Measurements from ENCODE around the gene CRAMP1.

The CRAMP1 gene

DNA sequence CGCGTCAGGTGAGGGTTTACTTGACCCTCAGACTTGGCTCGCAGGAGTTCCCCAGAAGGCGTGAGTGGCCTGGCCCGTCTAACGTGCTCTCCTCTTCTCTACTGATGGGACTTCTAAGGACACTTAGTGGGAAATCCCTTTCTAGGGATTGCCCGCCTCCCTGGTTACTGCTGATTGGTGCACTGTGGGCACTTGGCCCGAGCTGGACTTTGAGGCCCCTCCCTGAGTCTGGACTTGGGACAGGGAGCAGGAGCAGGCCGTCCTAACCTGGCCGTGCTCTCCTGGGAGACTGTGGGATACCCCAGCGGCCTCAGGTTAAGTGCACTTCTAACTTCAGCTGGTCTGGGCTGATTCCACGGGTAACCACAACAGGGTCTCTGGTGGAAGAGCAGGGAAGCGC is 15.0 kb upstream of the CRAMP1 start:
- TF ChIP-seq, protein P1, sequence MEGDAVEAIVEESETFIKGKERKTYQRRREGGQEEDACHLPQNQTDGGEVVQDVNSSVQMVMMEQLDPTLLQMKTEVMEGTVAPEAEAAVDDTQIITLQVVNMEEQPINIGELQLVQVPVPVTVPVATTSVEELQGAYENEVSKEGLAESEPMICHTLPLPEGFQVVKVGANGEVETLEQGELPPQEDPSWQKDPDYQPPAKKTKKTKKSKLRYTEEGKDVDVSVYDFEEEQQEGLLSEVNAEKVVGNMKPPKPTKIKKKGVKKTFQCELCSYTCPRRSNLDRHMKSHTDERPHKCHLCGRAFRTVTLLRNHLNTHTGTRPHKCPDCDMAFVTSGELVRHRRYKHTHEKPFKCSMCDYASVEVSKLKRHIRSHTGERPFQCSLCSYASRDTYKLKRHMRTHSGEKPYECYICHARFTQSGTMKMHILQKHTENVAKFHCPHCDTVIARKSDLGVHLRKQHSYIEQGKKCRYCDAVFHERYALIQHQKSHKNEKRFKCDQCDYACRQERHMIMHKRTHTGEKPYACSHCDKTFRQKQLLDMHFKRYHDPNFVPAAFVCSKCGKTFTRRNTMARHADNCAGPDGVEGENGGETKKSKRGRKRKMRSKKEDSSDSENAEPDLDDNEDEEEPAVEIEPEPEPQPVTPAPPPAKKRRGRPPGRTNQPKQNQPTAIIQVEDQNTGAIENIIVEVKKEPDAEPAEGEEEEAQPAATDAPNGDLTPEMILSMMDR (IDR thresholded peaks at IDR 0.05; ENCODE audit: low read depth, low read length) = no peak
- DNase-seq (ENCODE audit: extremely low read depth, low read depth) = no peak

DNA sequence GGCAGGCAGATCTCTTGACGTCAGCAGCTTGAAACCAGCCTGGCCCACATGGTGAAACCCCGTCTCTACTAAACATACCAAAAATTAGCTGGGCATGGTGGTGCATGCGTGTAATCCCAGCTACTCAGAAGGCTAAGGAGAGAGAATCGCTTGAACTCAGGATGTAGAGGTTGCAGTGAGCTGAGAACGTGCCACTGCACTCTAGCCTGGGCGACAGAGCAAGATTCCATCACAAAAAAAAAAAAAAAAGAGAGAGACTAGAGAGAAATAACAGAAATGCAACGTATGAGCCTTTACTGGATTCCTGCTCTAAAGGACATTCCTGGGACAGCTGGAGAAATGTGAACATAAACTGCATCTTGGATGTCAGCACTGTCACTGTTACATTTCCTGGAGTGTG is 11.1 kb upstream of the CRAMP1 start:
- TF ChIP-seq, protein P1 (IDR thresholded peaks at IDR 0.05; ENCODE audit: low read depth, low read length) = no peak

DNA sequence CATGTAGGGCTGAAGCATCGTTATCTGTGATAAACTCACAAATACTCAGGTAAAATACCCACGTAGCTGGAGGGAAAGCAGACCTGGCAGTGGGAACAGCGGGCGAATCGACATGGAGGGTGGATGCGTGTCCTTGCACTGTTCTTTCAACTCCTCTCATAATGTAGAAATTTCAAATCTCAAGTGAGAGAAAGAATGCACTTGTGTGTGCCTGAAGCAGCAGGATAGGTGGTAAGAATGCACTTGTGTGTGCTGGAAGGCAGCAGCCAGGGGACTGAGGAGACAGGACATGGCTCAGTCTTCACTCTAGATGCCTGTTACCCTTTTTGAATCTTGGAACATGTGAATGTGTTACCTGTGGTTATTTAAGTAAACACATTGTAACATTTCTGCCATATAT is 10.7 kb upstream of the CRAMP1 start:
- no peak for DNase-seq (ENCODE audit: extremely low read depth, low read depth)
- TF ChIP-seq, protein P1 (IDR thresholded peaks at IDR 0.05; ENCODE audit: low read depth, low read length) = no peak

More for the DNA sequence above, 11.1 kb upstream of the CRAMP1 start:
- no peak for DNase-seq (ENCODE audit: extremely low read depth, low read depth)

DNA sequence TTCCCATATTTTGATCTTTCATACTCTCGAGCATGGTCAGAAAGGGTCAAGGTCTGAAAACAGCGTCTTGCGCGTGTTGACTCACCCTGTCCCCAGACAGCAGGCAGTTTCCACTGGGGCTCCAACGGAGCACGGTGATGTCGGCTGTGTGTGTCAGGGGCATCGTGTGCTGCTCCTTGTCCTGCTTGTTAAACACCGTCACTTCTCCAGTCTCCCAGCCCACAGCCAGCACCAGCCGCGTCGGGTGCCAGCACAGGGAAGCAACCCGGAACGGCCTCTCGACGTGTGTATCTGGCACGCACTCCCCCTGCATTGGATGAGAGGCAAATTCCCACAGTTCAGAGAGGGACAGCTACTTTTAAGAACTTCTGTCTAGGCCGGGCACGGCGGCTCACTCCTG is 9.9 kb upstream of the CRAMP1 start:
- DNase-seq (ENCODE audit: extremely low read depth, low read depth) = no peak
- TF ChIP-seq, protein P1 (IDR thresholded peaks at IDR 0.05; ENCODE audit: low read depth, low read length) = no peak

DNA sequence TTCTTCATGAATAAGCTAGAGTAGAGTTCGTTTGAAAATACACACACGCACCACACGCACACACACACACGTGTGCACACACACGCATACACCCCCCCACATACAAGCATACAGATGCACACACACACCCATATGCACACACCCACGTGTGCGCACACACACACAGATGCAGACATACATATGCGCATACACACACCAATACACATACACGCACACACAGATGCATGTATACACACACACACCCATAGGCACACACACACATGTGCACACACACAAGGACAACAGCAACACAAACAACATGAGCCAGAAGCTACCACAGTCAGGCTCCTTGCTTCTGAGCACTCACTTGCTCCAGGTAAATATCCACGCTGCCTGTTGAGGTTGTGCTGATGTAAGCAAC is 5.4 kb upstream of the CRAMP1 start:
- TF ChIP-seq, protein P1 (IDR thresholded peaks at IDR 0.05; ENCODE audit: low read depth, low read length) = no peak
- no peak for DNase-seq (ENCODE audit: extremely low read depth, low read depth)

DNA sequence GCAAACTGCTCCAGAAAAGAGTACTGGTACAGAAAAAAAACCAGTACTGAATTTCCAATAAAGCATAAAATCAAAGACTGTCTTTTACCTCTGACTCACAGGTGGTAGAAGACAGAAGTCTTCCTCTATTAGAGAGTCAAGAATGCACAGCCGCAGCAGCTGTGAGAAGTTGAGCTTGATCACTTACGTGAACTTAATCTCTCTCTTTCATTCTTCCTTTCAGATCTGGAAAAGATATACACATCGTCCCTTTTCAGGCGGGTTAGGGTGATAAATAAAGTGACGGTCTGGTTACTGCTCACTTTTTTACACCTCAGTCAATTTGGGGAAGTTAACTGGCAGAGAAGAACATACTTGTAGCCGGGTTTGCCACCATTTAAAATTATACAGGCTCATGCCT is 4.2 kb upstream of the CRAMP1 start:
- TF ChIP-seq, protein P1 (IDR thresholded peaks at IDR 0.05; ENCODE audit: low read depth, low read length) = no peak
- no peak for DNase-seq (ENCODE audit: extremely low read depth, low read depth)

DNA sequence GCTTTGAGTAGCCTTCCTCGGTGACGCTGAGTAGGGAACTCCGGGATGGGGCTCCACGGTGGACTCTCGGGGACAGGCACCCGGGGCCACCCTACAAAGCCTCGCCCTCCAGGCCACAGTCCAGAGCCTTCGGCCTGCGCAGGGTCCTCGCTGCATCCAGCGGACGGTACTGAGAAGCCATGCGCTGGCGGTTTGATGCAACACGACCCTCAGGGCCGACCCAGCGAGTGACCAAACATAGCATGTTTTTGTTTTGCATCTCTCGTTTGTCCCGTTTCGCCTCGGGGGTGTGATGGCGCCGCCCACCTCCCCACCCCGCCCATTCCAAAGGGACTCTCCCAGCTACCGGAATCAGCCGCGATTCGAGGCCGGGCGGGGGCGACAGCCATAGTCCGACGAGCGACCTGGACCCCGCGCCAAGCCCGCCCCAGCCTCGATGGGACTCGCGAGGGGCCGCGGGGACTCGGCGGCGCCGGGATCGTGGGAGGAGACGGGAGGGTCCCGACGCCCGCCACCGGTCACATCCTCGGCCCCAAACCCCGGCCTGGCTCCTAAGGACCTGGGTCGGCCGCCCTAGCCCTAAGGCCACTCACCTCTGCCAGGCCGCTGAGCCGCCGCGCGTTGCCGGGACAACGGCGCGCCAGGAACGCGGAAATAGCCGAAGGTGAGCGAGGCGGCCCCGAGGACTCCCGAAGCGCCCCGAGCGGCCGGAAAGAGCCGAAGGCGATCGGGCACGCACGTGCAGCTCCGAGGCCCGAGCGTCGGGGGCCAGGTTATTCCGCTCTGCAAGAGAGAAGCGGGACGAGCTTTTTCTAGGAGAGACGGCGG is 1.9 kb upstream of the CRAMP1 start:
- DNase-seq (ENCODE audit: extremely low read depth, low read depth) = peak; percentile 56
- TF ChIP-seq, protein P1 (IDR thresholded peaks at IDR 0.05; ENCODE audit: low read depth, low read length) = no peak; the same call in 1 of the 2 replicates

Data from AG09319 (cell line).